ENCODE results near the gene ZNF558. TPM values are rescaled to one million over a fixed set of nuclear protein-coding genes. Genes with fewer than 3 reads are reported as not detected.

Gene ZNF558
- total and polyA plus RNA-seq, 2 donors (not counting 3 experiments of a cell fraction or from before 2014, with no cell fraction given) = 0.35 to 4.2 TPM

GRCh38 chr19:8846819-8847218 lies 14.7 kb upstream of the ZNF558 start:
- intact Hi-C loops (cut with micrococcal nuclease) (no loop called here), dilution Hi-C loops (cut with MboI; ENCODE audit: extremely low pct_ligation_motif_present, low sequenced_read_pairs) (no loop called here)
- Histone ChIP-seq H3K9ac (replicated peaks; ENCODE audit: extremely low read depth, insufficient read depth, low read length) (no peak overlapping the region), H4K20me1 (replicated peaks; ENCODE audit: control insufficient read depth, extremely low read depth, insufficient read depth, low read length) (no peaks in the 10 kb centered on the region), H3K27ac (ENCODE audit: insufficient read depth, low read depth, low read length) (no peak overlapping the region), H3K4me2 (ENCODE audit: insufficient read depth, low read length) (no peak overlapping the region), H3K4me1 (ENCODE audit: control insufficient read depth, extremely low read depth, insufficient read depth, low read length) (no peaks in the 10 kb centered on the region), H3K36me3 (ENCODE audit: control insufficient read depth in 2 of 2, extremely low read depth in 1 of 2, insufficient read depth in 2 of 2, low read length in 2 of 2) (no peaks in the 10 kb centered on the region), H3K9me3 (replicated peaks; ENCODE audit: control insufficient read depth, insufficient read depth, low read length) (no peaks in the 10 kb centered on the region), H2AFZ (ENCODE audit: low read depth, low read length) (no peak overlapping the region), H3K79me2 (ENCODE audit: control insufficient read depth, insufficient read depth, low read length) (no peaks in the 10 kb centered on the region), H3K4me3 (replicated peaks in 1 of 3; ENCODE audit: insufficient read depth in 1 of 3, low read depth in 1 of 3, low read length in 3 of 3) (no peak overlapping the region), H3K9me1 (replicated peaks; ENCODE audit: control insufficient read depth, extremely low read depth, insufficient read depth, low read length) (no peaks in the 10 kb centered on the region), H3K27me3 (ENCODE audit: control insufficient read depth in 2 of 2, insufficient read depth in 2 of 2, low read length in 2 of 2) (no peaks in the 10 kb centered on the region)
- BruUV-seq (replicated peaks) = no TSS peak
- ChIA-PET POLR2A (no interaction called here), CTCF (no interaction called here)
- DNase-seq (ENCODE audit: low read depth, low spot score) (no peak), FAIRE-seq (no peak)
- TF ChIP-seq FOS (IDR thresholded peaks at IDR 0.05; ENCODE audit: borderline replicate concordance, insufficient read depth, low read length) (no peak), MAX (IDR thresholded peaks at IDR 0.05; ENCODE audit: insufficient read depth, insufficient read length) (no peak), POLR2AphosphoS5 (IDR thresholded peaks at IDR 0.05; ENCODE audit: insufficient read depth, low read depth, low read length) (no peak), EZH2 (IDR thresholded peaks at IDR 0.05; ENCODE audit: borderline replicate concordance, low read depth, low read length, severe bottlenecking) (no peak), GATA2 (IDR thresholded peaks at IDR 0.05; ENCODE audit: insufficient read depth, insufficient read length, low read depth, low read length) (no peak), CTCF (IDR thresholded peaks at IDR 0.05; ENCODE audit: extremely low read depth in 1 of 2, insufficient read depth in 1 of 2, low read depth in 1 of 2, low read length in 2 of 2) (no peak)
